WERI-Rb-1 (cell line): ENCODE data around the gene ARID1B.
"Not testable (repeated sequence)": the region's sequence is repeated elsewhere in the genome, so short reads cannot be mapped to it uniquely, and the experiment has no call there.

Experiments used
- DNase-seq: peaks from one replicate; pipeline ENCODE4 v3.0.0-alpha.2; 2020
- H3K27ac ChIP-seq: fragments of 250-450 bp; sonication (Bioruptor Pico); 2 replicates; pipeline ENCODE4 v1.5.1; 2020; ENCODE audit warnings: mild to moderate bottlenecking, moderate library complexity
- H3K27me3 ChIP-seq: fragments of 250-450 bp; sonication (Bioruptor Pico); 2 replicates; pipeline ENCODE4 v1.5.1; 2021; ENCODE audit warnings: mild to moderate bottlenecking, low read depth, moderate library complexity; ENCODE audit not compliant: insufficient read depth, severe bottlenecking
- H3K36me3 ChIP-seq: fragments of 250-450 bp; sonication (Bioruptor Pico); 2 replicates; pipeline ENCODE4 v1.5.1; 2020; ENCODE audit warnings: mild to moderate bottlenecking, moderate library complexity
- H3K4me3 ChIP-seq: 2 replicates; pipeline ENCODE4 v1.5.1; 2011; ENCODE audit warnings: low read depth, mild to moderate bottlenecking, control low read depth, low read length
- H3K9me3 ChIP-seq: fragments of 250-450 bp; sonication (Bioruptor Pico); 2 replicates; pipeline ENCODE4 v1.5.1; 2021; ENCODE audit warnings: mild to moderate bottlenecking, moderate library complexity; ENCODE audit not compliant: severe bottlenecking
- CTCF ChIP-seq: IDR thresholded peaks from 2 replicates; pipeline ENCODE4 v1.5.1; 2011; ENCODE audit warnings: low read depth, mild to moderate bottlenecking, control low read depth, inconsistent platforms, low read length

Gene ARID1B

DNA sequence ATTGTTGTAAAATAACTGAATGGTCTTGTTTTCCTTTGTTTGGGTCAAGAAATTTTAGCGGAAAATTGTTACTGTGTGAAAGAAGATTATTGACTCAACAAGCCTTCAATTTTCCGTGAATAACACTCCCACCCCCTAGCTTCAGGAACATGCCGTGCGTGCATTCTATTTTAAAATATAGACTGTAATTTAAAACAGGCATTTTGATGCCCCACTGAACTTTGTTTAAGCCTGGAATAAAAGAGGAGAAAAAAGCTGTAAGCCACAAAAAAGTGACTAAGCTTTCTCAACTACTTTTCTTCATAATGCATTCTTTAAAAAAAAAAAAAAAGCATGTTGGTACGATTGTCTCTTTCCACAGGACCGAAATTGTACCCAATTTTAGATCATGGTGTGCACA lies 166.0 kb downstream of the ARID1B start:
- no peaks in the 10 kb centered on the region for H3K36me3 ChIP-seq
- no peak for TF ChIP-seq CTCF
- H3K9me3 ChIP-seq: no peaks in the 10 kb centered on the region
- H3K27me3 ChIP-seq: no peaks in the 10 kb centered on the region
- H3K27ac ChIP-seq: no peak overlapping the region
- DNase-seq: no peak
- no peak overlapping the region for H3K4me3 ChIP-seq

GRCh38 chr6:156943816-156944215 lies 166.6 kb downstream of the ARID1B start:
- DNase-seq: no peak
- TF ChIP-seq CTCF: no peak
- H3K9me3 ChIP-seq: no peaks in the 10 kb centered on the region
- H3K4me3 ChIP-seq: no peak overlapping the region
- no peak overlapping the region for H3K27ac ChIP-seq
- no peaks in the 10 kb centered on the region for H3K27me3 ChIP-seq
- H3K36me3 ChIP-seq: no peaks in the 10 kb centered on the region

DNA sequence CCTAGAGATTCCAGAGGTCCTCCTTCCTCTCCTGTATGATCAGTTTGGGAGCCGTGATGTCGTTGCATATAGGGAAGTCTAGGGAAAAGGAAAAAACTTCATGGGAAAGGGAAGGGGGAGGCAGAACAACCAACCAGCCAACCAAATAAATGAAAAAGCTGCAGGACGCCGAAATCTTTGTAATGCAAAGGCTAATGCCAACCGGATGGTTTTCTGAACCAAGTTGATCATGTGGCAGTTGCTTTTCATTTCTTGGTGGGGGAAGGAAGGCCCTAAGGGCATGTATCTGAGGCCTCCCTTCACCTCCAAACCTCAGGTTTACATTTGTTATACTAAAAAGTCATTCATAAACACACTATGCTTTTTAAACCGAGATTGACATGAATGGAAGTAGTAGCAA lies 167.2 kb downstream of the ARID1B start:
- TF ChIP-seq CTCF: no peak
- DNase-seq: no peak
- no peaks in the 10 kb centered on the region for H3K36me3 ChIP-seq
- no peak overlapping the region for H3K4me3 ChIP-seq
- H3K27ac ChIP-seq: no peak overlapping the region
- H3K27me3 ChIP-seq: no peaks in the 10 kb centered on the region
- no peaks in the 10 kb centered on the region for H3K9me3 ChIP-seq

DNA sequence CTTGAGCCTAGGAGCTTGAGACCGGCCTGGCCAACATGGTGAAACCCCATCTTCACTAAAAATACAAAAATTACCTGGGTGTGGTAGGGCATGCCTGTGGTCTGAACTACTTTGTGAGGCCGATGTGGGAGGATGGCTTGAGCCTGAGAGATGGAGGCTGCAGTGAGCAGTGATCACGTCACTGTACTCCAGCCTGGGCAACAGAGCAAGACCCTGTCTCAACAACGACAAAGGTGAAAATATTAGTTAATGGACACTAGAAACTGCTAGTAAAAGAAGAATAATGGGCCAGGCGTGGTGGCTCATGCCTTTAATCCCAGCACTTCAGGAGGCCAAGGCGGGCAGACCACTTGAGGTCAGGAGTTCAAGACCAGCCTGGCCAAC lies 168.6 kb downstream of the ARID1B start:
- not testable (repeated sequence) for H3K9me3 ChIP-seq, H3K4me3 ChIP-seq, H3K27ac ChIP-seq, H3K27me3 ChIP-seq, H3K36me3 ChIP-seq, DNase-seq

DNA sequence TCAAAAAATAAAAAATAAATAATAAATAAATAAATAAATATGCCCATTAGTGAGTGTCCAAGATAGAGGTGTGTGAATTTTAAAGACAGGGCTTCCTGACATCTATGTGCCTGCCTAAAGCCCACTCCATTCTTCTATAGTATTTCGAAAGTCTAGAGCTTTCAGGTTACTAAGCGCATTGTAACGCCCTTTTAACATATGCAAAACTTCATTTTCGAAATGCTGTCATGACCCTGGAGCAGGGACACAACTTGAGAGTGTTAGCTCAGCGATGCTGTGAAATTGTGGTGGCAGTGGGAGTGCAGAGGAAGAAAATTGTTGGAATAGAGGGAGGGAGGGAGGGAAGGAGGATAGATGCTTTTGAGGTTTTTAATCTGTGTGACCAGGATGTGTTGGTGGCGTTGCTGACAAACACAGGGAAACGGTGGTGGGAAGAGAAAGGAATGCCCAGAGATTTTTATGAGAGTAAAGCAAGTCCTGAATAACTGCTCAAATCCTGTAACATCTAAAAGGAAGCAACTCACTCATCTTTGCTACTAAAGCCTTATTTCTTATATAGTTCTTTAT lies 169.3 kb downstream of the ARID1B start:
- no peak for DNase-seq
- Histone ChIP-seq H3K27me3 (no peaks in the 10 kb centered on the region), H3K4me3 (no peak overlapping the region), H3K9me3 (no peaks in the 10 kb centered on the region), H3K27ac (no peak overlapping the region), H3K36me3 (no peaks in the 10 kb centered on the region)
- no peak for TF ChIP-seq CTCF

DNA sequence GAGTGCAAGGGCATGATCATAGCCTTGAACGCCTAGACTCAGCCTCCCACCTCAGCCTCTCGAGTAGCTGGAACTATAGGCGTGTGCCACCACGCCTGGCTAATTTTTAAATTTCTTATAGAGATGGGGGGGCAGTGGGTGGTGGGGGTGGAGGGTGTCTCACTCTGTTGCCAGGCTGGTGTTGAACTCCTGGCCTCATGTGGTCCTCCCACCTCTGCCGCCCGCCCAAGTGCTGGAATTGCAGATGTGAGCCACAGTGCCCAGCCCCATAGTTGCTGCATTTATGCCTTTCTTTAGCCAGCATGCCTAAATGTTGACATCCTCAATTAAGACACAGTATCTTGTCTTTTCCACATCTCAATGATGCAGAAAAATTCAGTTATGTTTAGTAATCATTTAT lies 171.1 kb downstream of the ARID1B start:
- DNase-seq: no peak
- Histone ChIP-seq H3K4me3 (no peak overlapping the region), H3K9me3 (no peaks in the 10 kb centered on the region), H3K27me3 (no peaks in the 10 kb centered on the region), H3K36me3 (no peaks in the 10 kb centered on the region), H3K27ac (no peak overlapping the region)
- no peak for TF ChIP-seq CTCF
